GM19467 (cell line): Measurements from ENCODE around the gene ROPN1.
"Not testable (repeated sequence)": the region's sequence is repeated elsewhere in the genome, so short reads cannot be mapped to it uniquely, and the experiment has no call there.

ENCODE experiments used
- ATAC-seq: cut with Tn5 transposase; IDR thresholded peaks from one replicate; pipeline ENCODE4 v1.9.1; 2021; ENCODE audit warnings: mild to moderate bottlenecking, moderate library complexity; ENCODE audit not compliant: unreplicated experiment

ROPN1 gene

GRCh38 chr3:123997543-123997942, 5.6 kb upstream of the ROPN1 start:
- ATAC-seq: no peak

- no peak for ATAC-seq
Observed at GRCh38 chr3:123993818-123994217, 1.9 kb upstream of the ROPN1 start.

GRCh38 chr3:123986427-123986826, 5.5 kb downstream of the ROPN1 start:
- ATAC-seq: no peak

DNA sequence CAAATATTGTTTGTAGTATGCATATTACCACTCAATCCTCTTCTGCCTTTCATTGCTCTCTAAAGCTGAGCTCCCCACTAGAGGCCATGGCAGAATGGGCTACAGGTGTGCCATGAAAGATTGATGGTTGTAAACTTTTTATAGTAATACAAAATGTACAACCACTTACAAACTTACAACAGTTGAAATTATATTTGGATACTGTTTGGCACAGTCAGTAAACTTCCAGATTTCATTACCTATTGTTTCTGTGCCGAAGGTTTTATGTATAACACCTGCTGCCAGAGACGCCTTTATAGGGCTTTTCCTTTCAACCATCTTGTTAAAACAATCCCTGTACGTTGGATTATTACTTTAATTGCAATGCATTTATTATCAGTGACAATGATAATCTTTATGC, 7.0 kb downstream of the ROPN1 start:
- ATAC-seq: no peak

DNA sequence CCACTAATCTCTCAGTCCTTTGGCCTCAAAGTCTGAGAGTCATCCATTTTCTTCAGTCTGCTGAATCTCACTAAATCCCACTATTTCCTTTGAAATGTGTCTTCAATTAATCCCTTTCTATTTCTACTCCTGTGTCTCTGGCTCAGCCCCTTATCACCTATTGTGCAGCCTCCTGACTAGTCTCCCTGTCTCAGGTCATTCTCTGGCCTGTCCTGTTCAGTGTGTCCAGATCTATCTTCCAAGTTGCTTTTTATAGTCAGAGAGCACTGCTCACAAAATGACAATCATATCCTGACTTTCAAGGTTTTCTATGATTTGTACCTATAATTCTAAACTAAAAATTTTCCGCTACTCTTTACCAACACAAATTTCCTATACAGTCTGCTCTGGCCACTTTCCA, 7.6 kb downstream of the ROPN1 start:
- ATAC-seq: no peak

GRCh38 chr3:123981317-123981716, 10.6 kb downstream of the ROPN1 start:
- ATAC-seq: not testable (repeated sequence)

DNA sequence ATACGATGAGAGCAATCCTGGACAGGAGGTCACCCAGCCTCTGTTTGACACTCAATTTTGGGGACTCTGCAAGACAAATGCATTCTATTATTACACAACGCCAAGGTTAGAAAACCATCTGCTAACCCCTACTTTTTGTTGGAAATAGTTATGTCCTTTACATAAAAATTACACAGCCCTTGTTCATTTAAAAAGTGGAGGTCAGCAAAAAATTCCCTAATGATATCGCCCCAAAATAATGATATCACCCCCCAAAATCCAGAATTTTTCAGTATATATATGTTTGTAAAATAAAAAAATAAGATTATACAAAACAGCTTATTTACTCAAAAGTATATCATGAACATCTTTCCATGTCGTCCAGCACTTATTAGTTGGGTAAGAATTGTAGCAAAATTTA, 11.4 kb downstream of the ROPN1 start:
- ATAC-seq: no peak

DNA sequence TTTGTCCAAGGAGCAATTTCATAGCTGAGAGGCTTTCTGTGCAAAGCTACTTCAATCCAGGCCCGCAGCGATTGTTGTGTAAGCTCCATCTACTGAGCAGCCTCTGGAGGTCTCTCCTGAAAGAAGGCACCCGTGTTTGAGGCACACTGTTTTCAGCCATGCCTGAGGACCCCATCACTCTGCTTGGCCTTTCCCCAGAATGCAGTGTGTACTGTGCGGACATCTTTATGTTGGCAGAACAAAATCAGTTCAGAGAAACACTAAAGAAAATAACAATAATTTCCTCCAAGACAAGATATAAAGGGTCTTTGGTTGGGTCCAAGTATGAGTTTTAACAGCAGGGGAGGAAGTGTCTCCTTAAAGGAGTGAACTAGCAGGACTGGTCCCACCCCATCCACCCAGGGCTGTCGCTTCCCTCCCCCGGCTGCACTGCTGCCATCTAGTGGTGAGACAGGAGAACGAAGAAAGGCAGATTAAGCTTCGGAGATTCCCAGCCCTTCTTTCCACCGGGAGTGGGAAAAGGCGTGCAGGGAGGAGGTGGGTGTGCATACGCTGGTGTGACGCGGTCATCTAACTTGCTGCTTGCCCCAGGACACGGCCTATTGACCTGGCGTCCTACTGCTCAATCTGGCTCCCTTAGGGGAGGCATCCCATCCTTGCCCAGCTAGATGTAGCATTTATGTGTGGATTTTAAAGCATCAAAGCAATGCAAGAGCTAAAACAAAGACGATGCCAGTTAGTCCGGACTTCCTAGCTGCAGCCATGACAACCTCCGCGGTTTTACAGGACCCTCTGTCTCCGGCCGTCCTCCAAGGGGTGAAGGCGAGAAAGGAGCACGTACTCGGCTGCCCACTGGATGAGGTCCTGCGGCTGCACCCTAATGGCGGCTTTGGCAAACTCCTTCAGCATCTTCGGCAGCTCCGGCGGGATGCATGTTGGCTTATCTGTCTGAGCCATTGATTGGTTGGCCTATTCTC, 12.1 kb downstream of the ROPN1 start:
- ATAC-seq: not testable (repeated sequence)

DNA sequence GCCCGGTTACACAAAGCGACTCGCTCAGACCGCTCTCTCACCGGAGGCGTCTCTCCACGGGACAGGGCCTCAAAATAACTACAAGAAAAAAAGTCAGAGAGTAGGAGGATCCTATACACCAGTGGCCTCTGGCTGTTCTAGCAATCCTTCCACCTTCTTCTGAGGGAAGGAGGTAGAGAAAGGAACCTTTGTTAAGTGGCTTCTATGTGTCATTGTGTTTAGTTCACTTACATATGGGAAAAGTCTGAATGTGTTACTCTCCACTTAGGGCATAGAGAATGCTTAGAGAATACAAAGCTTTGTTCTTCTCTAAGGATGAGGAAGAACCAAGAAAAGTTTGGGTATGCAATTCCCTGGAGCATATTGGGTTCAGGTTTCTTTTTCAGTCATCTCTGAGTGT, 15.0 kb downstream of the ROPN1 start:
- not testable (repeated sequence) for ATAC-seq

GRCh38 chr3:123976181-123976898, 15.6 kb downstream of the ROPN1 start:
- ATAC-seq: not testable (repeated sequence)

GRCh38 chr3:123975030-123975429, 16.9 kb downstream of the ROPN1 start:
- ATAC-seq: not testable (repeated sequence)

DNA sequence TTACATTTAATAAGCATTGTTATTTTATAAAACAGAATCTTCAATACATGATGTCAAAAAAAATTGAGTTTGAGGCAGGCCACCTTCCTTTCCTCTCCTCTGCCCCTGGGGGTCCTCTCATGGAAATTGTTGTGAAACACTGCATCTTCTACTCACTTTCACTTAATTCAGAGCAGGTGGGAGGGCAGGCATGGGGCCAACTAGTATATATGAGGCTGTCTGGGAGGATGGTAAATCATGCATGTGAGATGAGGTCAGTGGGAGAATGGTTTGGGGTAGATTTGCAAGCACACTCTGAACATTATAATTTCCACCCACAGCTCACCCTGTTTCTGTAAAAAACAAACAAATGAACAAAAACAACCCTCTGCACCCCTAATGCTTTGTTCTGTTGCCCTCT, 20.5 kb downstream of the ROPN1 start:
- ATAC-seq: no peak

GRCh38 chr3:123967260-123967659, 24.7 kb downstream of the ROPN1 start:
- not testable (repeated sequence) for ATAC-seq

DNA sequence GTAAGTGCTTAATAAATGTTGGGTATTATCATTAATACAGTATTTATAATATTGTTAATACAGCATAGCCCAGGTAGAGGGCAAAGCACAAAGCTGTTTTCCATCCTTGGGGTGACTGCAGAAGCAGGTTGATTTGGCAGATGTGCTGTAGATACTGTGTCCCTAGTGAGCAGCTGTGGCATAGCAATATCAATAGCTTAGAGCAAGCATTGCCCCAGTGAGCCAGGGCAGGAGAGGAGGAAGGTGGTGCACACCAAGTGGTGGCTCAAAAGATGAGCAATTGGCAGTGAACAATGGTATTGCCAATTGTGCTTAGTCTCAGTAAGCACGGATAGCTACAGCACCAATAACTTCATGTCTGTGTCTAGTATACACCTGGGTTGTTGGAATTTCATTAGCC, 25.1 kb downstream of the ROPN1 start:
- ATAC-seq: peak; percentile 50

DNA sequence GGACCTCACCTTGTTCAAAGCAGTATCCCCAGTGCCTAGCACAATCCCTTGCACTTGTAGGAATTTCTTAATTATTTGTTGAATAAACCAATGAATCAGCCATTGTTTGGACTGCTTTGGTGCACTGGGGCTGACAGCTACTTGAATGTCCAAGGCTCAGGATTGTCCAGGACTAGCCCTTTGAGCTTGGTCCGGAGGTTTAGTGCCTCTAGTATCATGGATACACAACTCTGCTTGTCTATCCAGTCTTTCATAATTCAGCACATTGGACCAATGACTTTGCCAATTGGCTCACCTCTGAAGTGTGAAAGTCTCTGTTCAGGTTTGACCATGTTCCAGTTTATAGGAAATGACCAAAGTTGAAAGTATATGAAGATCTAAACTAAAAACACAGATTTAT, 27.1 kb downstream of the ROPN1 start:
- ATAC-seq: not testable (repeated sequence)

GRCh38 chr3:123961508-123961856, 30.4 kb downstream of the ROPN1 start:
- ATAC-seq: no peak

- peak; percentile 75 for ATAC-seq
Observed at GRCh38 chr3:123960781-123961507, 31.0 kb downstream of the ROPN1 start, which contains the start of gene CCDC14. TSS of gene CCDC14 (minus strand) at chr3:123961229. CDS start at chr3:123961173, 56 bp downstream.

GRCh38 chr3:123953735-123954134, 38.2 kb downstream of the ROPN1 start:
- ATAC-seq: no peak

- ATAC-seq: no peak
Observed at GRCh38 chr3:123952844-123953520, 38.9 kb downstream of the ROPN1 start.
